IPS-NIHi11 (cell line): ENCODE results near the gene NISCH.

Experiments
- DNase-seq: peaks from one replicate; pipeline ENCODE4 v3.0.0; 2012; ENCODE audit warnings: mixed read lengths, low spot score

The NISCH gene

GRCh38 chr3:52490939-52491526 is 35.6 kb downstream of the NISCH start:
- no peak for DNase-seq

- DNase-seq, result no peak
Measured at GRCh38 chr3:52492059-52492458, 36.7 kb downstream of the NISCH start.

- DNase-seq, result no peak
Measured at GRCh38 chr3:52493232-52494017, 38.0 kb downstream of the NISCH start.

GRCh38 chr3:52494445-52494844 is 39.0 kb downstream of the NISCH start:
- DNase-seq, result no peak

- DNase-seq, result peak; percentile 57
Measured at GRCh38 chr3:52494886-52495495, 39.6 kb downstream of the NISCH start, which contains the start of gene STAB1. Gene STAB1, plus strand, starts transcription at chr3:52495338. Its CDS starts 76 bp downstream, at chr3:52495414.

GRCh38 chr3:52495777-52496602 is 40.6 kb downstream of the NISCH start:
- no peak for DNase-seq

GRCh38 chr3:52498137-52499054 is 43.0 kb downstream of the NISCH start:
- no peak for DNase-seq

GRCh38 chr3:52501046-52501445 is 45.6 kb downstream of the NISCH start:
- DNase-seq, result no peak

GRCh38 chr3:52502001-52502400 is 46.6 kb downstream of the NISCH start:
- DNase-seq, result no peak

GRCh38 chr3:52502808-52503350 is 47.5 kb downstream of the NISCH start:
- DNase-seq, result no peak

GRCh38 chr3:52503788-52504424 is 48.5 kb downstream of the NISCH start:
- DNase-seq, result peak; percentile 58

- no peak for DNase-seq
Measured at GRCh38 chr3:52504977-52505376, 49.6 kb downstream of the NISCH start.

GRCh38 chr3:52506266-52506966 is 51.0 kb downstream of the NISCH start:
- DNase-seq, result no peak

GRCh38 chr3:52507359-52507758 is 52.0 kb downstream of the NISCH start:
- DNase-seq, result no peak

GRCh38 chr3:52509753-52510328 is 54.4 kb downstream of the NISCH start:
- no peak for DNase-seq

GRCh38 chr3:52511509-52511908 is 56.1 kb downstream of the NISCH start:
- no peak for DNase-seq

GRCh38 chr3:52512105-52512504 is 56.7 kb downstream of the NISCH start:
- no peak for DNase-seq

- no peak for DNase-seq
Measured at GRCh38 chr3:52512727-52513126, 57.3 kb downstream of the NISCH start.

- no peak for DNase-seq
Measured at GRCh38 chr3:52513281-52513680, 57.9 kb downstream of the NISCH start.
